Epithelial cell of esophagus (primary cell): ENCODE data around the gene BRINP3.
A peak's percentile ranks its signal among the peaks of the same experiment; 100 is the strongest.

Source experiments
- DNase-seq: peaks from one replicate; pipeline ENCODE4 v3.0.0; 2010; ENCODE audit warnings: low read depth
- H3K4me3 ChIP-seq: 2 replicates; pipeline ENCODE4 v1.5.1; 2011; ENCODE audit warnings: mild to moderate bottlenecking, low read length, control low read depth
- TF ChIP-seq, protein P1 (sequence below): IDR thresholded peaks from 2 replicates; pipeline ENCODE4 v1.5.1; 2011; ENCODE audit warnings: low read depth, mild to moderate bottlenecking, low read length, control low read depth, inconsistent platforms; ENCODE audit not compliant: insufficient read depth; ENCODE audit errors: missing control alignments

Gene BRINP3

DNA sequence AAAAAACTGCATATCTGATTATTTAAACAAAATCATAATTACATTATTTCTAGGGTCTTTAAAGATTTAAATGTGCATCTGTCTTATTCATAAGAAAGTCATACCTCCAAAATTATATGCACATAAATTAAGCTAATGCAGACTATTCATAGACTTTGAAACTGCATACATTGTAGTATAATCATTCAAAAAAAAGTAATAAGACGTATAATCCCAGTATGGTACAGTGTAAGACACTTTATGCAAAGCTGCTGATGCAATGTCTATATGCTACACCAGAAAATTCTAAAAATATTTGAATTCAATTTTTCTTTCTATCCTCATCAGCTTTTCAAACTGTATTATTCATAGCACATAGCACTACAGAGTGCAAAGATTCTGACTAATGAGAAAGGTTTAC is 22.0 kb downstream of the BRINP3 start:
- TF ChIP-seq, protein P1, sequence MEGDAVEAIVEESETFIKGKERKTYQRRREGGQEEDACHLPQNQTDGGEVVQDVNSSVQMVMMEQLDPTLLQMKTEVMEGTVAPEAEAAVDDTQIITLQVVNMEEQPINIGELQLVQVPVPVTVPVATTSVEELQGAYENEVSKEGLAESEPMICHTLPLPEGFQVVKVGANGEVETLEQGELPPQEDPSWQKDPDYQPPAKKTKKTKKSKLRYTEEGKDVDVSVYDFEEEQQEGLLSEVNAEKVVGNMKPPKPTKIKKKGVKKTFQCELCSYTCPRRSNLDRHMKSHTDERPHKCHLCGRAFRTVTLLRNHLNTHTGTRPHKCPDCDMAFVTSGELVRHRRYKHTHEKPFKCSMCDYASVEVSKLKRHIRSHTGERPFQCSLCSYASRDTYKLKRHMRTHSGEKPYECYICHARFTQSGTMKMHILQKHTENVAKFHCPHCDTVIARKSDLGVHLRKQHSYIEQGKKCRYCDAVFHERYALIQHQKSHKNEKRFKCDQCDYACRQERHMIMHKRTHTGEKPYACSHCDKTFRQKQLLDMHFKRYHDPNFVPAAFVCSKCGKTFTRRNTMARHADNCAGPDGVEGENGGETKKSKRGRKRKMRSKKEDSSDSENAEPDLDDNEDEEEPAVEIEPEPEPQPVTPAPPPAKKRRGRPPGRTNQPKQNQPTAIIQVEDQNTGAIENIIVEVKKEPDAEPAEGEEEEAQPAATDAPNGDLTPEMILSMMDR, result no peak
- DNase-seq, result no peak
- H3K4me3 ChIP-seq, result no peak overlapping the region

DNA sequence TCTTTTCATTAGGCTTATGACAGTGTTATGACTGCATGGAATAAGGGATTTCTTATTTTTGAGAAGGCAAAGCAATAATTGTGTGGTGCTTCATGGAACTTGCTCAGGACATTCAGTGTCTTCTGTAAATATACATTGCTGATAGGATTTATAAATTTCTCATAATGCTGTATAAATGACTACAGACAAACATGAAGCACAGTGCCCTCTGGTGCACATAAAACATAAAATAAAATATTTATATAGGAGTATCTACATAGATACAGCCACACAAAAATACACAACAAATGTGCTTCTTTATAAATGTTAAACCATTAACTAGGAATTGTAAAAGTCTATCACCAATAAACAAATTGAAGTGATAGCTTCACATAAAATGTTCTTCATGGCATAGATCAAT is 24.1 kb downstream of the BRINP3 start:
- no peak overlapping the region for H3K4me3 ChIP-seq
- peak; percentile 4 for DNase-seq
- TF ChIP-seq, protein P1, result no peak

DNA sequence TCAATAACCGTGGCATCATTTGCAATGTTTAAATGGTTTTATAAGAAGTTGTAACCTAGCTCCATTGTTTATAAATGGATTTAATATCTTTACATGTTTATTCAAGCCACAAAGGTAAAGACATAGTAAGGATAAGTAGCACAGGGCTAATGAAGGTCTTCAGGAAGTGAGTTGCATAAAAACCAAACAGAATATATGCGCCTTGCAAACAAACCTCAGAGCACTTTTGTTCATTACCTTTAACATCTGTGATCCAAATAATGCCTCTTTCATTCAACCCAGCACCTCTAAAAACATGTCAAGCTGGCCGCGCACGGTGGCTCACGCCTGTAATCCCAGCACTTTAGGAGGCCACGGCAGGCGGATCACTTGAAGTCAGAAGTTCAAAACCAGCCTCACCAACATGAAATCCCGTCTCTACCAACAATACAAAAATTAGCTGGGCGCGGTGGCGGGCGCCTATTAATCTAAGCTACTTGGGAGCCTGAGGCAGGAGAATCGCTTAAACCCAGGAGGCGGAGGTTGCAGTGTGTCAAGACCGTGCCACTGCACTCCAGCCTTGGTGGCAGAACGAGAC is 25.3 kb downstream of the BRINP3 start:
- no peak overlapping the region for H3K4me3 ChIP-seq
- DNase-seq, result no peak
- TF ChIP-seq, protein P1, result no peak

DNA sequence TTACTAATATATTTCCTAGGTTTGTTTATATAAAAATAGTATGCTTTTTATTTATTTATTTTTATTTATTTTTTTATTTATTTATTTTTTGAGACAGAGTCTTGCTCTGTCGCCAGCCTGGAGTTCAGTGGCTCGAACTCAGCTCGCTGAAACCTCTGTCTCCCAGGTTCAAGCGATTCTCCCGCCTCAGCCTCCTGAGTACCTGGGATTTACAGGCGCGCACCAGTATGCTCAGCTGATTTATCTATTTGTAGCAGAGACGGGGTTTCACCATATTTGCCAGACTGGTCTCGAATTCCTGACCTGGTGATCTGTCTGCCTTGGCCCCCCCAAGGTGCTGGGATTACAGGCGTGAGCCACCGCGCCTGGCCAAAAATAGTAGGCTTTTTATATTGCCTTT is 33.2 kb downstream of the BRINP3 start:
- no peak overlapping the region for H3K4me3 ChIP-seq
- TF ChIP-seq, protein P1, result no peak
- DNase-seq, result no peak

DNA sequence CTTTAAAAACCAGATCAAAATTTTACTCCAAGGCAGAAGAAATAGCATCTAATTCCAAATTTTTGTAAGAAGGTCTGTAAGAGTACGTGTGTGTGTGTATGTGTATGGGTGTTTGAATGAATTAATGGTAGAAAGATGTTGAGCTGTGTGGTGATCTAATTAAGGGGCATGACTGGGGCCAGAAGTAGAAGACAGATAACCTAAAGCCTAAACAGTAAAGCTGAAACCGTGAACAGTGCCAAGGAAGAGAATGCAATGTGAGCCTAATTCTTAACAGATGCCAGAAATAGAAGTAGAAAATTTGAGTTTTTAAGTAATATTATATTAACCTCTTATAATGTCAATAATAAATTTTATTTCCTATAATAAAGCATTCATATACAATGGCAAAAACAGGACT is 38.2 kb downstream of the BRINP3 start:
- H3K4me3 ChIP-seq, result no peak overlapping the region
- TF ChIP-seq, protein P1, result no peak
- no peak for DNase-seq

DNA sequence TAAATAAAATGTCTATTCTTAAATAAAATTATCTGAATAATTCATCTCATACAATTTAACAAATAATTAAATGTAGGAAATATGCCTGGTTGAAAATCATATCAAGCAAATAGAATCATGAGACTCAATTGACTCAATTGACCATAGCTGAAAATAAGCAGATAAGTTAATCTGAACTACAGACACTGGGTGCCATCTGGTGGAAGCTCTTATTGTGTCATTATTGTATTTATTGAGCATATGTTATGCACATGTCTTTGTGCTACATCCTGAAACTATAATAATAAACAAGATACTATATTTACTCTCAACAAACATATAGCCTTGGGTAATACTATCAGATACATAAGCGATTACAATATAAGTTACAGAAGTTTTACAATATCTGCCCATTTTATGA is 41.0 kb downstream of the BRINP3 start:
- no peak overlapping the region for H3K4me3 ChIP-seq
- peak; percentile 43 for DNase-seq
- TF ChIP-seq, protein P1, result peak; percentile 35

DNA sequence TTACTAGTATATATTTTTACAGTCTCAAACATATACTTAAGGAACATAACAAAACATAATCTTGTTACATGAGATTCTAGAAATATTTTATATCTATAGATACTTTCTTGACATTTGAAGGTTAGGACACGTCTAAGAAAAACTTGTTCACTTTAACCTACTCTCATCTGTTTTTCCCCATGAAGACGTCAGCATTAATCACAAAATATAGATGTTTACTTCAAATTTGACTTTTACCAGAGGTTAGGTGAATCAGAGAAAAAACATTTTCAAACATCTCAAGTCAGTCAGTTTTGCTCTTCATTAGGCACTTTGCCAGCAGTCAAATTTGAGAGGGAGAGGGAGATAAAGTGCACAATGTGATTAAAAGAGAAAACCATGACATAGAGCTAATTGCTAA is 47.7 kb downstream of the BRINP3 start:
- TF ChIP-seq, protein P1, result no peak
- DNase-seq, result no peak
- H3K4me3 ChIP-seq, result no peak overlapping the region
